Smooth muscle cell (in vitro differentiated cells): ENCODE measurements around the gene CERS3. TPM values are rescaled to one million over a fixed set of nuclear protein-coding genes. Genes with fewer than 3 reads are reported as not detected.

Source experiments
- DNase-seq: peaks from one replicate; lab custom pipeline; 2025; ENCODE audit not compliant: unreplicated experiment; lab: John Stamatoyannopoulos, UW
- H2AFZ ChIP-seq: fragments of 200-600 bp; sonication (generic); 2 replicates; pipeline ENCODE4 v1.6.0; 2016; ENCODE audit warnings: antibody characterized with exemption, low read depth, mild to moderate bottlenecking
- H3F3A ChIP-seq: fragments of 200-600 bp; sonication (generic); 2 replicates; pipeline ENCODE4 v1.6.0; 2017; ENCODE audit warnings: antibody characterized with exemption, low read depth
- H3K27ac ChIP-seq: fragments of 200-600 bp; sonication (generic); 2 replicates; pipeline ENCODE4 v1.5.1; 2016; ENCODE audit warnings: low read depth, mild to moderate bottlenecking
- H3K27me3 ChIP-seq: fragments of 200-600 bp; sonication (generic); 2 replicates; pipeline ENCODE4 v1.6.1; 2016; ENCODE audit warnings: low read depth, mild to moderate bottlenecking
- H3K36me3 ChIP-seq: fragments of 200-600 bp; sonication (generic); 2 replicates; pipeline ENCODE4 v1.5.1; 2016; ENCODE audit warnings: low read depth
- H3K4me1 ChIP-seq: fragments of 200-600 bp; sonication (generic); 2 replicates; pipeline ENCODE4 v1.5.1; 2016; ENCODE audit warnings: low read depth
- H3K4me2 ChIP-seq: fragments of 200-600 bp; sonication (generic); 2 replicates; pipeline ENCODE4 v1.6.0; 2016; ENCODE audit warnings: mild to moderate bottlenecking
- H3K4me3 ChIP-seq: fragments of 200-600 bp; sonication (generic); 2 replicates; pipeline ENCODE4 v1.5.1; 2016; ENCODE audit warnings: mild to moderate bottlenecking
- H3K79me2 ChIP-seq: fragments of 200-600 bp; sonication (generic); 2 replicates; pipeline ENCODE4 v1.6.0; 2016; ENCODE audit warnings: low read depth, mild to moderate bottlenecking
- H3K9ac ChIP-seq: fragments of 200-600 bp; sonication (generic); 2 replicates; pipeline ENCODE4 v1.6.0; 2016; ENCODE audit warnings: low read depth
- H3K9me3 ChIP-seq: fragments of 200-600 bp; sonication (generic); replicated peaks from 2 replicates; pipeline ENCODE4 v1.5.1; 2016; ENCODE audit warnings: low read depth
- H4K20me1 ChIP-seq: fragments of 200-600 bp; sonication (generic); 2 replicates; pipeline ENCODE4 v1.6.0; 2016; ENCODE audit warnings: low read depth
- WGBS: methylation state at CpG from one replicate; pipeline ENCODE4 v1.1.7; 2016; ENCODE audit warnings: low lambda C conversion rate; 5-methylcytosine and 5-hydroxymethylcytosine counted together
- polyA plus RNA-seq: library from polyadenylated mRNA; unstranded; fragments of >200 nt; fragmentation: Nextera tagmentation; extraction: Ambion mirVana; gene quantifications from 2 replicates; pipeline ENCODE4 v1.2.1, GENCODE V29; 2016
- total RNA-seq: library from RNA; depleted of rRNA; stranded (reverse); fragments of >200 nt; gene quantifications from 2 replicates; pipeline ENCODE4 v1.2.3, GENCODE V29; 2014
- TF ChIP-seq, protein P1 (sequence below): fragments of 200-600 bp; sonication (generic); IDR thresholded peaks from 2 replicates; pipeline ENCODE4 v1.5.1; 2017; ENCODE audit warnings: borderline replicate concordance, mild to moderate bottlenecking, antibody characterized with exemption; ENCODE audit not compliant: insufficient read depth, poor library complexity, severe bottlenecking

Gene CERS3
- total and polyA plus RNA-seq, 2 experiments from 2014 or later = 0.87 to 6.3 TPM

DNA sequence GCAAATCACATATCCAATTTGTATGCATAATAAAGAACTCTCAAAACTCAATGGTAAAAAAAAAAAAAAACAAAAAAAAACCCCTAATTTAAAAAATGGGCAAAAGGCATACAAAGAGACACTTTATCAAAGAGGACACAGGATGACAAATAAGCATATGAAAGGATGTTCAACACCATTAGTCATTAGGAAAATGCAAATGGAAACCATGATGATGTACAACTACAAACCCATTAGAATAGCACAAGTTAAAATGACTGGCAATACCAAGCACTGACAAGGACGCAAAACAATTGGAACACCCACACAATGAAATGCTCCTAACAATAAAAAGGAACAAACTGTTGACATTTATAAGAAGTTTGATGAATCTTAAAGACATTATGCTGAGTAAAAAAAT lies 123.6 kb downstream of the CERS3 start:
- Histone ChIP-seq H3K36me3 (no peaks in the 10 kb centered on the region), H3F3A (no peaks in the 10 kb centered on the region), H3K9ac (no peak overlapping the region), H3K4me1 (no peaks in the 10 kb centered on the region), H2AFZ (no peak overlapping the region), H3K4me3 (no peak overlapping the region), H4K20me1 (no peaks in the 10 kb centered on the region), H3K27me3 (no peaks in the 10 kb centered on the region), H3K4me2 (no peak overlapping the region), H3K27ac (no peak overlapping the region), H3K9me3 (no peaks in the 10 kb centered on the region), H3K79me2 (no peaks in the 10 kb centered on the region)
- 96% methylated on average over 1 of the region's 1 CpG for WGBS
- no peak for DNase-seq
- TF ChIP-seq, protein P1, sequence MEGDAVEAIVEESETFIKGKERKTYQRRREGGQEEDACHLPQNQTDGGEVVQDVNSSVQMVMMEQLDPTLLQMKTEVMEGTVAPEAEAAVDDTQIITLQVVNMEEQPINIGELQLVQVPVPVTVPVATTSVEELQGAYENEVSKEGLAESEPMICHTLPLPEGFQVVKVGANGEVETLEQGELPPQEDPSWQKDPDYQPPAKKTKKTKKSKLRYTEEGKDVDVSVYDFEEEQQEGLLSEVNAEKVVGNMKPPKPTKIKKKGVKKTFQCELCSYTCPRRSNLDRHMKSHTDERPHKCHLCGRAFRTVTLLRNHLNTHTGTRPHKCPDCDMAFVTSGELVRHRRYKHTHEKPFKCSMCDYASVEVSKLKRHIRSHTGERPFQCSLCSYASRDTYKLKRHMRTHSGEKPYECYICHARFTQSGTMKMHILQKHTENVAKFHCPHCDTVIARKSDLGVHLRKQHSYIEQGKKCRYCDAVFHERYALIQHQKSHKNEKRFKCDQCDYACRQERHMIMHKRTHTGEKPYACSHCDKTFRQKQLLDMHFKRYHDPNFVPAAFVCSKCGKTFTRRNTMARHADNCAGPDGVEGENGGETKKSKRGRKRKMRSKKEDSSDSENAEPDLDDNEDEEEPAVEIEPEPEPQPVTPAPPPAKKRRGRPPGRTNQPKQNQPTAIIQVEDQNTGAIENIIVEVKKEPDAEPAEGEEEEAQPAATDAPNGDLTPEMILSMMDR = no peak

DNA sequence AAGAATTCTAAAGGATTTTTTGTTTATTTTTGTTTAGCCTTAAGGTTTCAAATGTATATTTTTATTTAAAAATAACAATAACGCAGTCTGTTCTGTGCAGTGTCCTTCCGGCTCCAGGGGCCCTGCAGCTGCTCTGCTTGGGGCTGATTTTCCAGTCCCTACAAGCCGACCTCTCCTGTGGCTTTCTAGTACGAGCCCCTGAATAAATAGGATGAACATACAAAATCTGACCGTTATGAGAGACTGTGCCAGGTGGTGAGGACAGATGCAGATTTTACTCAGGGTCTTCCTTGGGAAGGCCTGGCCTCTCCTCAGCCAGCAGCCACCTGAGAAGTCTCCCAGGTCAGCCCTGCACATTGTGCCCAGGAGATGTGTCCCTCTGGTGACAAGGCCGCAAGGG lies 127.8 kb downstream of the CERS3 start:
- H3K36me3 ChIP-seq = no peaks in the 10 kb centered on the region
- H2AFZ ChIP-seq = no peak overlapping the region
- no peak overlapping the region for H3K27ac ChIP-seq
- no peaks in the 10 kb centered on the region for H3K27me3 ChIP-seq
- H4K20me1 ChIP-seq = no peaks in the 10 kb centered on the region
- WGBS = 87% methylated on average over 6 of the region's 6 CpGs
- H3F3A ChIP-seq = no peaks in the 10 kb centered on the region
- no peak overlapping the region for H3K4me3 ChIP-seq
- TF ChIP-seq, protein P1 = no peak
- no peak for DNase-seq
- no peaks in the 10 kb centered on the region for H3K9me3 ChIP-seq
- H3K79me2 ChIP-seq = no peaks in the 10 kb centered on the region
- H3K4me1 ChIP-seq = no peaks in the 10 kb centered on the region
- H3K4me2 ChIP-seq = no peak overlapping the region
- no peak overlapping the region for H3K9ac ChIP-seq

DNA sequence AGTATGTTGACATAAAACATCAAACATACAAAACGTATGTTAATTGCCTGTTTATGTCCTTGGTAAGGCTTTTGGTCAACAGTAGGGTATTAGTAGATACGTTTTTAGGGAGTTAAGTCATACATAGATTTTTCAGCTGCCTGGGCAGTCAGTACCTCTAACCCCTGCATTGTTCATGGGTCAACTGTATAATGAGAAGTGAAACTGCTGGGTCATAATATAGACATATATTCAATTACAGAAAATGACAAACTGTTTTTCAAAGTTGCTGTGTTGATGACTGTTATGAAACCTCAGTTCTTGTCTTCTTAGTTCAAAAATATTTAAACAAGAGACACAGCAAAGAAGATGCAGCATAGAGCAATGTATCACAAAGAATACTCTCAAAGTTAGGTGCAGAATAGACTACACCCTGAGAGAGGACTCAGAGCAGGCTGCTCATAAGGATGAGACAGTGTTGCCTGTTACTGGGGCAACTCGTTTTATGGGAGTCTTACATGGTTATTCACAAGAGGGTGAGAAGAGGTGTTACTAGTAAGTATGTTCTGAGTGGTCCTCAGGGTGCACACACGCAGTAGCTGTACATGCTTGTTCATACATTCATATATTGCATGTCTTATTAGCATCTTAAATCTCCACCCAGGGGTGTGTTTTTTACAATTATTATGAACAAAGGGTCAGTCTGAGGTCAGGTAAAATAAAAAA lies 133.9 kb downstream of the CERS3 start:
- no peaks in the 10 kb centered on the region for H3K9me3 ChIP-seq
- H4K20me1 ChIP-seq = no peaks in the 10 kb centered on the region
- H3K4me1 ChIP-seq = no peaks in the 10 kb centered on the region
- H3K79me2 ChIP-seq = no peaks in the 10 kb centered on the region
- H3K36me3 ChIP-seq = no peaks in the 10 kb centered on the region
- no peak for DNase-seq
- H3F3A ChIP-seq = no peaks in the 10 kb centered on the region
- H3K9ac ChIP-seq = no peak overlapping the region
- H3K4me3 ChIP-seq = no peak overlapping the region
- no peak overlapping the region for H2AFZ ChIP-seq
- 54% methylated on average over 4 of the region's 4 CpGs for WGBS
- no peak overlapping the region for H3K27ac ChIP-seq
- no peak overlapping the region for H3K4me2 ChIP-seq
- TF ChIP-seq, protein P1 = no peak
- no peaks in the 10 kb centered on the region for H3K27me3 ChIP-seq

DNA sequence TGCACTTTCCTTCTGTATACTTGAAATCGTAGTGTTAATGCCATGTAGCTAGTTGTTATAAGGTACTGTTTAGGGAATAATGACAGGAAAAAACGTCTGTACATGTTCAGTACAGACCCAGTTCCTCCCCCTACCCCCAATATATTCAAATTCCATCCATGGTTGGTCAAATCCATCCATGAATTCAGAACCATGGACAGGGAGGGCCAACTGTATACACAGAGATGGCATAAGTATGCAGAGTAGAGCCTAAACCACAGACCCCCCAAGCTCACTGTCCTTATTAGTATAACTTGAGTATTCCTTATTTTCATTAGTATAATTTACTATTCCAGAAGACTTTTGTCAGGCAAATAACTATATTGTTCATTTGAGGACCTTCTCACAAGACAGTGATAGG lies 135.7 kb downstream of the CERS3 start:
- H3K9ac ChIP-seq = no peak overlapping the region
- no peaks in the 10 kb centered on the region for H3K9me3 ChIP-seq
- H4K20me1 ChIP-seq = no peaks in the 10 kb centered on the region
- H2AFZ ChIP-seq = no peak overlapping the region
- H3K79me2 ChIP-seq = no peaks in the 10 kb centered on the region
- no peaks in the 10 kb centered on the region for H3K27me3 ChIP-seq
- H3F3A ChIP-seq = no peaks in the 10 kb centered on the region
- H3K4me3 ChIP-seq = no peak overlapping the region
- 65% methylated on average over 2 of the region's 2 CpGs for WGBS
- no peak for DNase-seq
- H3K4me2 ChIP-seq = no peak overlapping the region
- no peaks in the 10 kb centered on the region for H3K4me1 ChIP-seq
- TF ChIP-seq, protein P1 = no peak
- H3K36me3 ChIP-seq = no peaks in the 10 kb centered on the region
- no peak overlapping the region for H3K27ac ChIP-seq
